ENCODE data around the gene ETFBKMT.

GRCh38 chr12:31663576-31663975 lies 4.1 kb downstream of the ETFBKMT start:
- TF ChIP-seq ZNF384 (IDR thresholded peaks at IDR 0.05) (no peak), SUZ12 (IDR thresholded peaks at IDR 0.05) (no peak), ARNT (IDR thresholded peaks at IDR 0.05) (no peak), SP1 (IDR thresholded peaks at IDR 0.05) (no peak), L3MBTL2 (conservative IDR thresholded peaks at IDR 0.05) (no peak), ELF4 (IDR thresholded peaks at IDR 0.05) (no peak), FOXK2 (IDR thresholded peaks at IDR 0.05) (no peak), PKNOX1 (IDR thresholded peaks at IDR 0.05) (no peak), CTBP1 (IDR thresholded peaks at IDR 0.05; ENCODE audit: borderline replicate concordance) (no peak), HDGF (IDR thresholded peaks at IDR 0.05; ENCODE audit: borderline replicate concordance) (no peak), TARDBP (IDR thresholded peaks at IDR 0.05) (no peak), FOXM1 (IDR thresholded peaks at IDR 0.05; ENCODE audit: borderline replicate concordance) (no peak), NFRKB (IDR thresholded peaks at IDR 0.05) (no peak)
